Esophagus squamous epithelium (tissue), 4 donors: Measurements from ENCODE around the gene VEGFC.

Experiments
- CTCF ChIP-seq, 6 experiments: fragments of 450-650 bp in 4 of 6; fragments of 200-600 bp in 2 of 6; sonication (generic) in 2 of 6; IDR thresholded peaks; one replicate each; pipeline ENCODE4 v1.5.1; 2016 to 2019; ENCODE audit warnings: antibody characterized with exemption in 6 of 6, mild to moderate bottlenecking in 4 of 6, moderate library complexity in 4 of 6
- POLR2A ChIP-seq, 4 donors: fragments of 450-650 bp; IDR thresholded peaks; one replicate each; pipeline ENCODE4 v1.6.1; 2017; ENCODE audit warnings: antibody characterized with exemption in 4 of 4, mild to moderate bottlenecking in 4 of 4, moderate library complexity in 3 of 4

GRCh38 chr4:176824645-176825366, 32.1 kb upstream of the VEGFC start:
- no peak for TF ChIP-seq POLR2A (IDR thresholded peaks at IDR 0.05)
- no peak for TF ChIP-seq CTCF (IDR thresholded peaks at IDR 0.05)
